Measurements from ENCODE around the gene RBCK1. TPM values are rescaled to one million over a fixed set of nuclear protein-coding genes. Genes with fewer than 3 reads are reported as not detected.

Gene RBCK1
- total and polyA plus RNA-seq, 8 donors, result 89.6 to 104 (median 98.7) TPM

- ATAC-seq (no peak), DNase-seq (no peak)
- Histone ChIP-seq H3K36me3 (no peaks in the 10 kb centered on the region), H3K4me1 (peaks cover 5 to 14% of the 10 kb centered on the region in 2 donors), H3K27me3 (no peaks in the 10 kb centered on the region), H3K9me3 (no peaks in the 10 kb centered on the region), H3K4me3 (no peak overlapping the region), H3K27ac (no peak overlapping the region)
- intact Hi-C loops (cut with DNase I), result no loop called here
- TF ChIP-seq CTCF (IDR thresholded peaks at IDR 0.05), result no peak
Observed at GRCh38 chr20:404088-404487, 4.0 kb upstream of the RBCK1 start.

- DNase-seq (no peak), ATAC-seq (no peak)
- H3K27me3 ChIP-seq, result no peaks in the 10 kb centered on the region
- H3K36me3 ChIP-seq, result peaks cover 0 to 12% of the 10 kb centered on the region in 2 donors
- no peaks in the 10 kb centered on the region for H3K9me3 ChIP-seq
- H3K4me1 ChIP-seq, result peaks cover 11 to 30% of the 10 kb centered on the region in 2 donors
- H3K27ac ChIP-seq, result no peak overlapping the region
- no peak overlapping the region for H3K4me3 ChIP-seq
- intact Hi-C loops (cut with DNase I), result no loop called here
- TF ChIP-seq CTCF (IDR thresholded peaks at IDR 0.05), result no peak
Observed at GRCh38 chr20:406200-407132, 1.6 kb upstream of the RBCK1 start.

GRCh38 chr20:407133-407952, 756 bp upstream of the RBCK1 start:
- intact Hi-C loops (cut with DNase I), result no loop called here
- peak overlapping the region; percentile 35 to 91 for H3K27ac ChIP-seq
- peaks cover 0 to 14% of the 10 kb centered on the region in 2 donors for H3K36me3 ChIP-seq

GRCh38 chr20:408843-409696, 971 bp downstream of the RBCK1 start:
- no peak for TF ChIP-seq CTCF (IDR thresholded peaks at IDR 0.05)
- peak overlapping the region; percentile 90 to 91 for H3K27ac ChIP-seq
- no peaks in the 10 kb centered on the region for H3K9me3 ChIP-seq
- peak overlapping the region; percentile 80 to 92 for H3K4me3 ChIP-seq
- peaks cover 11 to 32% of the 10 kb centered on the region in 2 donors for H3K4me1 ChIP-seq
- H3K27me3 ChIP-seq, result no peaks in the 10 kb centered on the region
- intact Hi-C loops (cut with DNase I), result no loop called here
- DNase-seq (no peak), ATAC-seq (no peak)
- peaks cover 0 to 14% of the 10 kb centered on the region in 2 donors for H3K36me3 ChIP-seq

More at GRCh38 chr20:407133-407952, 756 bp upstream of the RBCK1 start:
- no peaks in the 10 kb centered on the region for H3K9me3 ChIP-seq
- peak overlapping the region; percentile 21 to 80 for H3K4me3 ChIP-seq
- DNase-seq (peak; percentile 65 to 96 (median 78)), ATAC-seq (peak; percentile 87)
- TF ChIP-seq CTCF (IDR thresholded peaks at IDR 0.05), result no peak
- H3K27me3 ChIP-seq, result no peaks in the 10 kb centered on the region
- peaks cover 11 to 30% of the 10 kb centered on the region in 2 donors for H3K4me1 ChIP-seq

All from left lung (tissue), 10 donors.